ENCODE data around the gene PRSS2.
"Not testable (repeated sequence)": the region's sequence is repeated elsewhere in the genome, so short reads cannot be mapped to it uniquely, and the experiment has no call there.

PRSS2 gene

GRCh38 chr7:142746264-142746663 is 24.5 kb upstream of the PRSS2 start:
- Histone ChIP-seq H3K27me3 (ENCODE audit: control insufficient read depth, insufficient read depth, low read length) (no peaks in the 10 kb centered on the region), H3K4me2 (ENCODE audit: low read length) (no peak overlapping the region), H3K27ac (no peak overlapping the region)

DNA sequence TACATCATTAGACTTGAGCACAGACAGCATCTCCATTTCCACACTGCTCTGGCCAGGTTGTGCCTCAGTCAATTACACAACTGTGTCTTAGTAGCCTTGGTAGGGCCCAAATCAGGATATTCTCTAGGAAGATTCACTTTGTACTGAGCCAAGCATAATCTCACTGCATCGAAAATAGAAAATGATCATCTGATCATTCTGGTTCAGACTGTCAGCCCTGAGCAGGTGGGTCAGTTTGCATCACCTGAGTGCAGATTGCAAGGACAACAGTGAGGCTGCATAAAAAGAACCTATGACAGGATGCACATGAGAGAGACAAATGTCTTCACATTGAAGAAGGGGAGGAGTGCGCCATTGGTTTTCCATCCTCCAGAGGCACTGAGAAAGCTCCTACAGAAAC is 22.4 kb upstream of the PRSS2 start:
- H3K9me3 ChIP-seq (ENCODE audit: control insufficient read depth, low read length); H3K36me3 ChIP-seq (ENCODE audit: control insufficient read depth, insufficient read depth, low read length); H3K4me2 ChIP-seq (ENCODE audit: low read length); H3K4me3 ChIP-seq (ENCODE audit: low read depth, low read length); H3K27ac ChIP-seq; H3K27me3 ChIP-seq (ENCODE audit: control insufficient read depth, insufficient read depth, low read length); H3K4me1 ChIP-seq; H3K9ac ChIP-seq; H3K79me2 ChIP-seq; H2AFZ ChIP-seq: not testable (repeated sequence)

More at GRCh38 chr7:142746264-142746663, 24.5 kb upstream of the PRSS2 start:
- TF ChIP-seq, protein P1, sequence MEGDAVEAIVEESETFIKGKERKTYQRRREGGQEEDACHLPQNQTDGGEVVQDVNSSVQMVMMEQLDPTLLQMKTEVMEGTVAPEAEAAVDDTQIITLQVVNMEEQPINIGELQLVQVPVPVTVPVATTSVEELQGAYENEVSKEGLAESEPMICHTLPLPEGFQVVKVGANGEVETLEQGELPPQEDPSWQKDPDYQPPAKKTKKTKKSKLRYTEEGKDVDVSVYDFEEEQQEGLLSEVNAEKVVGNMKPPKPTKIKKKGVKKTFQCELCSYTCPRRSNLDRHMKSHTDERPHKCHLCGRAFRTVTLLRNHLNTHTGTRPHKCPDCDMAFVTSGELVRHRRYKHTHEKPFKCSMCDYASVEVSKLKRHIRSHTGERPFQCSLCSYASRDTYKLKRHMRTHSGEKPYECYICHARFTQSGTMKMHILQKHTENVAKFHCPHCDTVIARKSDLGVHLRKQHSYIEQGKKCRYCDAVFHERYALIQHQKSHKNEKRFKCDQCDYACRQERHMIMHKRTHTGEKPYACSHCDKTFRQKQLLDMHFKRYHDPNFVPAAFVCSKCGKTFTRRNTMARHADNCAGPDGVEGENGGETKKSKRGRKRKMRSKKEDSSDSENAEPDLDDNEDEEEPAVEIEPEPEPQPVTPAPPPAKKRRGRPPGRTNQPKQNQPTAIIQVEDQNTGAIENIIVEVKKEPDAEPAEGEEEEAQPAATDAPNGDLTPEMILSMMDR (IDR thresholded peaks at IDR 0.05), result no peak
- Histone ChIP-seq H3K36me3 (ENCODE audit: control insufficient read depth, insufficient read depth, low read length) (no peaks in the 10 kb centered on the region), H3K9ac (no peak overlapping the region), H2AFZ (no peak overlapping the region), H3K9me3 (ENCODE audit: control insufficient read depth, low read length) (no peaks in the 10 kb centered on the region), H3K79me2 (no peaks in the 10 kb centered on the region), H3K4me3 (ENCODE audit: low read depth, low read length) (no peak overlapping the region), H3K4me1 (no peaks in the 10 kb centered on the region)

DNA sequence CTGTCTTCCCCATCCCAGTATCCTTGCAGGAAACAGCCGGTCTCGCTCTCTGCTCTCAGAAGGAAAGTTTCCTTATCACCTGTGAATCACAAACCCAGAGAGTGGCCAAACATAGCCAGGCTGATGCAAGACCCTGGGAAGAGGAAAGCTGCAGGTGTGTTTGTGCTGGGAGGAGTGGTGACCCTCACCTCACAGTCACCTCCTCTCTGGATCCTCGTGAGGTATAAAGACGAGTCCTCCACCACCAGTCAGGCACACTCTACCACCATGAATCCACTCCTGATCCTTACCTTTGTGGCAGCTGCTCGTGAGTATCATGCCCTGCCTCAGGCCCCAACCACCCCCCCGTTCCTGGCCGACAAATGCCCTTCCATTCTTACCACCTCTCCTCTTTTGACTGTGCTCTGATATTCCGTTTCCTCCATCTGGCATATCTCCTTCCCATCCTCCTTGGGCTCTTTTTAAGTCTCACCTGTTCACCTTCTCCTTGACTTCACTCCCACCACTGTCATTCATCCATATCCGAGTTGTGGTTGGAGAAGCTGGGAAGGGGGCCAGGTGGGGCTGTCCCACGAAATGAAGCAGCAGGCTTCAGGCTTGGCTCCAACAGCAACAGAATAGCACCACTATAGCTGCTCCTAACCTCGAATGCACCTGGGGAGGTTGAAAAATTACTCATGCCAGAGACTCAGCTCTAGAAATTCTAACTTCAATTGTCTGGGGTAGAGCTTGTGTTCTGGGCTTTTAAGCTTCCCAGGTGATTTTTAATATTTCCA is 21.4 kb upstream of the PRSS2 start, which contains the start of gene PRSS1:
TSS of gene PRSS1 (plus strand) at position 255 of the 776 bp plus-strand sequence. CDS start at position 268, 13 bp downstream.
- Histone ChIP-seq H3K27me3 (ENCODE audit: control insufficient read depth, insufficient read depth, low read length) (no peaks in the 10 kb centered on the region), H3K79me2 (no peaks in the 10 kb centered on the region), H3K4me2 (ENCODE audit: low read length) (no peak within 1 kb of the TSS), H3K4me3 (ENCODE audit: low read depth, low read length) (no peak within 1 kb of the TSS), H2AFZ (no peak within 1 kb of the TSS), H3K4me1 (no peaks in the 10 kb centered on the region), H3K9me3 (ENCODE audit: control insufficient read depth, low read length) (no peaks in the 10 kb centered on the region), H3K9ac (no peak within 1 kb of the TSS), H3K36me3 (ENCODE audit: control insufficient read depth, insufficient read depth, low read length) (no peaks in the 10 kb centered on the region), H3K27ac (no peak within 1 kb of the TSS)
- TF ChIP-seq, protein P1 (IDR thresholded peaks at IDR 0.05), result no peak

DNA sequence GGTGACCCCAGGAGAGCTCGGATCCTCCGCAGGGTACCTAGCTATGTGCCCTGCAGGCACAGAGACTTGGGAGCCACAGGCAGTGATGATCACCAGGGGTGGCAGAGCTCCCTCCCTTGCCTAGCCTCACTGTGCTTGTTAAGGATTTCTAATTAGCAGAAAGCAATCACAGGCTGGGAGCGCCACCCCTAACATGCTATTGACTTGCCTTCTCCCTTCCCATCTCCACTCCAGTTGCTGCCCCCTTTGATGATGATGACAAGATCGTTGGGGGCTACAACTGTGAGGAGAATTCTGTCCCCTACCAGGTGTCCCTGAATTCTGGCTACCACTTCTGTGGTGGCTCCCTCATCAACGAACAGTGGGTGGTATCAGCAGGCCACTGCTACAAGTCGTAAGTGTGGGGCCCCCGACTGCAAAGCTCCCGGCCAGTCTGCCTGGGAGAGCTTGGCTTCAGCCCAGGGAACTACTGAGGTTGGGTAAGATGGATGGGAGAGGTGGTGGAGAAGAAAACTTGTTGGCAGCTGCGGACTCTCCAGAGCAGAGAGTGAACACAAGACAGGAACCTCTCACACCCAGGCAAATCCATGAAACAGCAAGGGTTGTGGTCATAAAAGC is 20.3 kb upstream of the PRSS2 start:
- Histone ChIP-seq H3K4me1 (no peaks in the 10 kb centered on the region), H3K36me3 (ENCODE audit: control insufficient read depth, insufficient read depth, low read length) (no peaks in the 10 kb centered on the region), H3K4me2 (ENCODE audit: low read length) (no peak overlapping the region), H3K4me3 (ENCODE audit: low read depth, low read length) (no peak overlapping the region), H2AFZ (no peak overlapping the region), H3K9ac (no peak overlapping the region), H3K9me3 (ENCODE audit: control insufficient read depth, low read length) (no peaks in the 10 kb centered on the region), H3K79me2 (no peaks in the 10 kb centered on the region), H3K27me3 (ENCODE audit: control insufficient read depth, insufficient read depth, low read length) (no peaks in the 10 kb centered on the region), H3K27ac (no peak overlapping the region)
- TF ChIP-seq, protein P1 (IDR thresholded peaks at IDR 0.05), result no peak

DNA sequence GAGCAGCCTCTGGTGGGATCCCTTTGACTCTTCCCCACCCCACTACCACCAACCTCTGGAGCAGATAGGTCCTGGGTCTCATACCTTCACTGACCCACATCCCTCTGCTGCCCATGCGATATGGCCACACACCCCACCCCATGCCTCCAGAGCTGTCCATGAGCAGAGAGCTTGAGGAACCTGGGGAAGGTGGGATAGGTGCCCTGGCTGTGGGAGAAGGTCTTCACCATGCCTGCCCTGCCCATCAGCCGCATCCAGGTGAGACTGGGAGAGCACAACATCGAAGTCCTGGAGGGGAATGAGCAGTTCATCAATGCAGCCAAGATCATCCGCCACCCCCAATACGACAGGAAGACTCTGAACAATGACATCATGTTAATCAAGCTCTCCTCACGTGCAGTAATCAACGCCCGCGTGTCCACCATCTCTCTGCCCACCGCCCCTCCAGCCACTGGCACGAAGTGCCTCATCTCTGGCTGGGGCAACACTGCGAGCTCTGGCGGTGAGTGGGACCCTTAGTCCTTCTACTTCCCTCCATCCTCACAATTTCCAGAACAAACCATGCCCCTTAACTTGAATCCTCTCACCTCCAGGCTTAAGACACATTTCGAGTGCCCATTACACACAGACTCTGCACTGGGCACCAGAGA is 19.1 kb upstream of the PRSS2 start:
- not testable (repeated sequence) for H3K9ac ChIP-seq; H3K4me1 ChIP-seq; H3K9me3 ChIP-seq (ENCODE audit: control insufficient read depth, low read length); H2AFZ ChIP-seq; H3K79me2 ChIP-seq; H3K4me3 ChIP-seq (ENCODE audit: low read depth, low read length); H3K36me3 ChIP-seq (ENCODE audit: control insufficient read depth, insufficient read depth, low read length); H3K4me2 ChIP-seq (ENCODE audit: low read length); H3K27ac ChIP-seq; H3K27me3 ChIP-seq (ENCODE audit: control insufficient read depth, insufficient read depth, low read length)

Data from parathyroid adenoma (tissue), 2 donors.